ENCODE results near the gene POLR2J. TPM values are rescaled to one million over a fixed set of nuclear protein-coding genes. Genes with fewer than 3 reads are reported as not detected.
A peak's percentile ranks its signal among the peaks of the same experiment; 100 is the strongest.
"Not testable (repeated sequence)": the region's sequence is repeated elsewhere in the genome, so short reads cannot be mapped to it uniquely, and the experiment has no call there.

Gene POLR2J
- total and polyA plus RNA-seq, 8 donors, result 1.2 to 152 (median 8.0) TPM

DNA sequence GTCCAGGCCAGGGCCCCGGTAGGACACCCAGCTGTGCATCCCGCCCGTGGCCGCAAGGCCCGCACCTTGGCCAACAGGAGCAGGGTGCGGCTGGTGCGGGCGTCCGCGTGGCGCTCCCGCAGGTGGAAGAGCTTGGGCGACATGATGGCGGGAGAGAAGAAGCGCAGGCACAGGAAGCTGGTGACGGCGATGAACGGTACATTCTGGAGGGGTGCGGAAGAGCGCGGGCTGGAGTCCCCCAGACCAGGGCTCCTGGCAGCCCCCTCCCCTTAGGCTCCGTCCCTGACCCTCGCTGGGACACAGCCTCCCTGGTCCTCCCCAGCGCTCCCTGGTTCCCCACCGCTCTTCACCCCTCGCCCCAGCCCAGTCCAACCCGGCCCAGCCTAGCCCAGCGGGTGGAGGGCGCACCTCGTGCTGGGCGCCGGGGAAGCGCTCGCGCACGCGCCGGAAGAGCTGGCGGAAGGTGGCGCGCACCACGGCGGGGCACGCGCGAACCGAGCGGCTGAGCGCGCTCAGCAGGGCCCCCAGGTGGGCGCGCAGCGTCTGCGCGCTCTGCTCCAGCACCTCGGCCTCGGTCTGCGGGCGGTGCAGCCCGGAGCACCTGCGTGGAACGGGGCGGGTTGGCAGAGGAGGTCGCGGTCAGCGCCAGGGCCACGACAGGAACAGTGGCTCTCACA is 15.9 kb upstream of the POLR2J start:
- H3K36me3 ChIP-seq; intact Hi-C loops (cut with DNase I; ENCODE audit: low total_unique reads); H3K4me3 ChIP-seq; H3K4me1 ChIP-seq; H3K27me3 ChIP-seq; DNase-seq; H3K27ac ChIP-seq; H3K9me3 ChIP-seq: not testable (repeated sequence)
- WGBS, 5 donors, result no CpG with 5 or more reads among the region's 67 CpGs

GRCh38 chr7:102494026-102494425 is 15.3 kb upstream of the POLR2J start:
- H3K27ac ChIP-seq, result peak overlapping the region in 1 of 5 donors; percentile 66
- H3K9me3 ChIP-seq; H3K36me3 ChIP-seq; DNase-seq; H3K27me3 ChIP-seq; intact Hi-C loops (cut with DNase I; ENCODE audit: low total_unique reads); H3K4me1 ChIP-seq: not testable (repeated sequence)
- 13 to 59% (median 31%) methylated on average over 4 to 8 of the region's 15 CpGs; no CpG with 5 or more reads in 1 of the 5 donors for WGBS, 5 donors
- H3K4me3 ChIP-seq, result peak overlapping the region in 1 of 4 donors; percentile 20

DNA sequence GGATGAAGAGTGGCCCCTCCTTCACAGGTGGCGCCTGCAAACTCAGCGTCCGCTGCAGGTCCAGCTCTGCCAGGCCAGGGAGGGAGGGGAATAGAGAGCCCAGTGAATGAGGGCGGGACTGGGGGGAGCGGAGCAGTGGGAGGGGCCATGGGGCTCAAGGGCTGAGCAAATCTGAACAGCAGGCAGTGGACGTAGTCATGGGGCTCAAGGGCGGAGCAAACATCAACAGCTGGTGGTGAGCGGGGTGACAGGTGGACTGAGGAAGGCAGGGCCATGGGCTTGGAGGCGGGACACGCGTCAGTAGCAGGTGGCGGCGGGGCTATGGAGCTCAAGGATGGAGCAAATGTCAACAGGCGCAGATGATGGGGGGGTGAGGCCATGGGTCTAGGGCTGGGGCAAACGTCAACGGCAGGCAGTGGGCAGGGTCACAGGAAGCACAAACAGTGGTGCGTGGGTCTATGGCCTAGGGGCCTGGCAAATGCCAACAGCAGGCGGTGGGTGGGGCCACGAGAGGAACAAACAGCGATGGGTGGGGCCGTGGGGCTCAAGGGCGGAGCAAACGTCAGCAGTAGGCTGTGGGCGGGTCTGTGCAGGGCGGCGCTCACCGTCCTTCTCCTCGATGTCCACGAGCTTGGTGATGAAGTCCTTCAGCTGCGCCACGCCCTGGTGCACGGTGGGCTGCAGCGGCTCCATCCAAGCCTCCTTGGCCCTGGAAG is 14.7 kb upstream of the POLR2J start:
- intact Hi-C loops (cut with DNase I; ENCODE audit: low total_unique reads); H3K27ac ChIP-seq; H3K36me3 ChIP-seq; H3K9me3 ChIP-seq; H3K4me1 ChIP-seq; H3K27me3 ChIP-seq; H3K4me3 ChIP-seq: not testable (repeated sequence)
- no CpG with 5 or more reads among the region's 33 CpGs for WGBS, 5 donors
- peak in 1 of 2 donors; percentile 47 for DNase-seq

DNA sequence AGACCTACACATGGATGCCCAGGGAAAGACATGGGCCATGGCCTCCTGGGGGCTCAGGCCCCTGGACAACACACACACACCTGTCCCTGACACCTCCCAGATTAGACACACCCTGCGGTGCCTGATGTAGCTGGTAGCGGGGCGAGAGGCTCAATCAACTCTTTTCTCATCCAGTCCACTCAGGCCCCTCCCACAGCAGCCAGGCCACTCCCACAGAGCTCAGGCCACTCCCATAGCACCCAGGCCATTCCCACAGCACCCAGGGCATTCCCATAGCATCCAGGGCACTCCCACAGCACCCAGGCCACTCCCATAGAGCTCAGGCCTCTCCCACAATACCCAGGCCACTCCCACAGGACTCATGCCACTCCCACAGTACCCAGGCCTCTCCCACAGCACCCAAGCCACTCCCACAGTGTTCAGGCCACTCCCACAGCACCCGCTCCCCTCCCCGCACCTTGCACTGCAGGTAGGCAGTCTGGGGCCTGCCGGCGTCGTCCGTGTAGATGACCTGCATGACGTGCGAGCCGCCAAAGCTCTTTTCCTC is 11.9 kb upstream of the POLR2J start:
- peak in 1 of 2 donors; percentile 88 for DNase-seq
- H3K27ac ChIP-seq; intact Hi-C loops (cut with DNase I; ENCODE audit: low total_unique reads); H3K4me3 ChIP-seq; H3K27me3 ChIP-seq; H3K9me3 ChIP-seq; H3K36me3 ChIP-seq; H3K4me1 ChIP-seq: not testable (repeated sequence)
- 58 to 92% (median 72%) methylated on average over 2 to 3 of the region's 12 CpGs; no CpG with 5 or more reads in 1 of the 5 donors for WGBS, 5 donors

DNA sequence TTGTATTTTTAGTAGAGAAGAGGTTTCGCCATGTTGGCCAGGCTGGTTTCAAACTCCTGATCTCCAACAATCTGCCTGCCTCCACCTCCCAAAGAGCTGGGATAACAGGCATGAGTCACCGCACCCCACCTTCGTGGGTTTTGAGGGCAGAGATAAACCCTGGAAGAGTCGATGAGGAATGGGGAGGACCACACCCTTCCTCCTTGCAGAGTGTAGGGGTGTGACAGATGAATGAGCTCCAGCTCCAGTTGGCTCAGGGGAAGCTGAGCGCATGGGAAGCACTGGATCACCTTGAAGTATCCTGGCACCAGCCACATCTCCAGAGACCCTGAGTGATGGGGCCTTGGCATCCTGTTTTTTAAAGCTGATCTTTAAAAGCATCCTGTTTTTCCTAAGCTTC is 5.6 kb upstream of the POLR2J start:
- intact Hi-C loops (cut with DNase I; ENCODE audit: low total_unique reads); H3K27ac ChIP-seq; H3K9me3 ChIP-seq; H3K27me3 ChIP-seq; H3K4me1 ChIP-seq; H3K4me3 ChIP-seq; H3K36me3 ChIP-seq; DNase-seq: not testable (repeated sequence)
- no CpG with 5 or more reads among the region's 5 CpGs for WGBS, 5 donors

DNA sequence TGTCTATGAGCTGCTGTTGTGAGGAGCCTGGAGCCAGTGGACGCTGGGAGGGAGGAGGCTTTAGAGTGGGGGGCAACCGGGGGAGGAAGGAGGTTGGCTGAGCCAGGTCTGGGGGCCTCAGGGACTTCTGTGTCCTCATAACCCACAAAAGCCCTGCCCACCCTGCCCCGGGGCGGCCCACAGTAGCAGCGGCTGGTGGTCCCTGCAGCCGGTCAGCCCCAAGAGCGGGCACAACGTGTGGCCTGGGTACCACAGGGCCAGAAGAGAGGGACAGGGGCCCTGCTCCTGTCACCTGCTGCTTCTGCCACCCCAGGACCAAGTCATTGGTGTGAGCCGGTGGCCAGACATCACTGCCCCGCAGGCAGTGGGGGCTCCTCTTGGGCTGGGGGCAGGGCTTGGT is 3.2 kb upstream of the POLR2J start:
- H3K4me3 ChIP-seq; intact Hi-C loops (cut with DNase I; ENCODE audit: low total_unique reads); H3K27me3 ChIP-seq; H3K4me1 ChIP-seq; H3K27ac ChIP-seq; H3K36me3 ChIP-seq; H3K9me3 ChIP-seq; DNase-seq: not testable (repeated sequence)
- WGBS, 5 donors, result no CpG with 5 or more reads among the region's 10 CpGs

- TF ChIP-seq, protein P1, sequence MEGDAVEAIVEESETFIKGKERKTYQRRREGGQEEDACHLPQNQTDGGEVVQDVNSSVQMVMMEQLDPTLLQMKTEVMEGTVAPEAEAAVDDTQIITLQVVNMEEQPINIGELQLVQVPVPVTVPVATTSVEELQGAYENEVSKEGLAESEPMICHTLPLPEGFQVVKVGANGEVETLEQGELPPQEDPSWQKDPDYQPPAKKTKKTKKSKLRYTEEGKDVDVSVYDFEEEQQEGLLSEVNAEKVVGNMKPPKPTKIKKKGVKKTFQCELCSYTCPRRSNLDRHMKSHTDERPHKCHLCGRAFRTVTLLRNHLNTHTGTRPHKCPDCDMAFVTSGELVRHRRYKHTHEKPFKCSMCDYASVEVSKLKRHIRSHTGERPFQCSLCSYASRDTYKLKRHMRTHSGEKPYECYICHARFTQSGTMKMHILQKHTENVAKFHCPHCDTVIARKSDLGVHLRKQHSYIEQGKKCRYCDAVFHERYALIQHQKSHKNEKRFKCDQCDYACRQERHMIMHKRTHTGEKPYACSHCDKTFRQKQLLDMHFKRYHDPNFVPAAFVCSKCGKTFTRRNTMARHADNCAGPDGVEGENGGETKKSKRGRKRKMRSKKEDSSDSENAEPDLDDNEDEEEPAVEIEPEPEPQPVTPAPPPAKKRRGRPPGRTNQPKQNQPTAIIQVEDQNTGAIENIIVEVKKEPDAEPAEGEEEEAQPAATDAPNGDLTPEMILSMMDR (IDR thresholded peaks at IDR 0.05), result peak in 3 of 7 experiments; percentile 19 to 49 (median 31)
- H3K27ac ChIP-seq; H3K36me3 ChIP-seq; H3K4me3 ChIP-seq; intact Hi-C loops (cut with DNase I; ENCODE audit: low total_unique reads); H3K9me3 ChIP-seq; H3K4me1 ChIP-seq; H3K27me3 ChIP-seq: not testable (repeated sequence)
- peak in 1 of 2 donors; percentile 59 for DNase-seq
- 1 to 8% (median 4%) methylated on average over 6 to 8 of the region's 11 CpGs for WGBS, 5 donors
Observed at GRCh38 chr7:102479982-102480637, 1.4 kb upstream of the POLR2J start.

- WGBS, 5 donors, result 0% methylated on average over 1 to 2 of the region's 10 CpGs; no CpG with 5 or more reads in 2 of the 5 donors
- H3K27ac ChIP-seq; H3K4me3 ChIP-seq; H3K27me3 ChIP-seq; H3K4me1 ChIP-seq; intact Hi-C loops (cut with DNase I; ENCODE audit: low total_unique reads); H3K9me3 ChIP-seq; DNase-seq: not testable (repeated sequence)
- H3K36me3 ChIP-seq, result peaks cover 0 to 11% (median 8%) of the 10 kb centered on the region in 4 donors
Observed at GRCh38 chr7:102479209-102479584, 475 bp upstream of the POLR2J start.

GRCh38 chr7:102474736-102475435 is 3.8 kb downstream of the POLR2J start:
- H3K4me3 ChIP-seq; H3K9me3 ChIP-seq; H3K27me3 ChIP-seq; H3K27ac ChIP-seq; intact Hi-C loops (cut with DNase I; ENCODE audit: low total_unique reads); DNase-seq: not testable (repeated sequence)
- WGBS, 5 donors, result 72 to 90% (median 77%) methylated on average over 2 to 9 of the region's 19 CpGs
- Histone ChIP-seq H3K36me3 (peaks cover 17 to 54% (median 45%) of the 10 kb centered on the region in 4 donors), H3K4me1 (peaks cover 0 to 19% (median 15%) of the 10 kb centered on the region in 4 donors)

- intact Hi-C loops (cut with DNase I; ENCODE audit: low total_unique reads); H3K4me3 ChIP-seq; DNase-seq; H3K27me3 ChIP-seq; H3K9me3 ChIP-seq: not testable (repeated sequence)
- Histone ChIP-seq H3K36me3 (peaks cover 17 to 62% (median 52%) of the 10 kb centered on the region in 4 donors), H3K27ac (peak overlapping the region in 1 of 5 donors; percentile 3), H3K4me1 (peaks cover 0 to 24% (median 20%) of the 10 kb centered on the region in 4 donors)
- 84 to 100% (median 90%) methylated on average over 1 to 9 of the region's 14 CpGs for WGBS, 5 donors
Observed at GRCh38 chr7:102474116-102474515, 4.6 kb downstream of the POLR2J start.
